GM12878 (cell line): Measurements from ENCODE around the gene IRS1. TPM values are rescaled to one million over a fixed set of nuclear protein-coding genes. Genes with fewer than 3 reads are reported as not detected.

Source experiments
- ATAC-seq: fragments of 200-7000 bp; cut with Tn5 transposase; 3 replicates; pipeline ENCODE4 v1.9.1; 2020; ENCODE audit warnings: mild to moderate bottlenecking, moderate library complexity
- BruUV-seq: library from RNA; stranded (reverse); fragments of 400-500 nt; replicated peaks from 2 replicates; lab custom pipeline; 2021; lab: Mats Ljungman, UMichigan
- CTCF ChIA-PET: fragments of 300-600 bp; sonication (Branson Sonifier 250); formaldehyde crosslinking; extraction: SDS; loops from one replicate; lab custom pipeline; 2021; ENCODE audit warnings: inconsistent platforms; lab: Yijun Ruan, JAX
- POLR2A ChIA-PET: fragments of 350-600 bp; formaldehyde crosslinking; extraction: SDS; loops from one replicate; lab custom pipeline; 2021; ENCODE audit warnings: inconsistent platforms; lab: Charles Lee
- RAD21 ChIA-PET: fragments of 300-600 bp; sonication (Branson Sonifier 250); formaldehyde crosslinking; loops from one replicate; lab custom pipeline; 2023; ENCODE audit warnings: antibody characterized with exemption; ENCODE audit not compliant: unreplicated experiment; lab: Charles Lee
- SMC1A ChIA-PET: fragments of 300-600 bp; sonication (Branson Sonifier 250); formaldehyde crosslinking; loops from one replicate; lab custom pipeline; 2023; ENCODE audit not compliant: unreplicated experiment, uncharacterized antibody; lab: Charles Lee
- DNase-seq: peaks from one replicate; pipeline ENCODE4 v3.0.0-alpha.2; 2011; ENCODE audit warnings: low read depth, low spot score
- FAIRE-seq: peaks from 3 replicates; lab custom pipeline; 2011; peaks lifted over from hg19 to GRCh38; lab: Jason Lieb, UNC
- H2AFZ ChIP-seq: 2 replicates; pipeline ENCODE4 v1.6.0; 2011; ENCODE audit warnings: low read depth, low read length, control low read depth; ENCODE audit not compliant: control insufficient read depth
- H3K27ac ChIP-seq: 2 replicates; pipeline ENCODE4 v1.5.1; 2011; ENCODE audit warnings: control low read depth; ENCODE audit not compliant: control insufficient read depth, insufficient read depth
- H3K27me3 ChIP-seq, 2 experiments: replicated peaks in 1 of 2; 2 replicates each; pipeline versions ENCODE4 v1.6.0 to v1.6.1; 2011; ENCODE audit warnings: low read length in 1 of 2; ENCODE audit not compliant: control insufficient read depth in 2 of 2, insufficient read depth in 2 of 2
- H3K36me3 ChIP-seq, 2 experiments: 2 replicates each; pipeline ENCODE4 v1.5.1; 2011; ENCODE audit warnings: low read length in 1 of 2; ENCODE audit not compliant: control insufficient read depth in 2 of 2, insufficient read depth in 2 of 2
- H3K4me1 ChIP-seq: 2 replicates; pipeline ENCODE4 v1.6.1; 2011; ENCODE audit warnings: mild to moderate bottlenecking, low read length, moderate library complexity, mixed read lengths; ENCODE audit not compliant: control insufficient read depth, insufficient read depth
- H3K4me2 ChIP-seq: 2 replicates; pipeline ENCODE4 v1.6.0; 2011; ENCODE audit warnings: control low read depth; ENCODE audit not compliant: control insufficient read depth, insufficient read depth
- H3K4me3 ChIP-seq: fragments of 200-600 bp; sonication (generic); 2 replicates; pipeline ENCODE4 v1.5.1; 2016
- H3K79me2 ChIP-seq: 2 replicates; pipeline ENCODE4 v1.6.0; 2011; ENCODE audit warnings: low read length; ENCODE audit not compliant: control insufficient read depth, insufficient read depth
- H3K9ac ChIP-seq: 2 replicates; pipeline ENCODE4 v1.8.0; 2011; ENCODE audit warnings: low read length, control low read depth, mixed read lengths; ENCODE audit not compliant: control insufficient read depth, insufficient read depth
- H3K9me3 ChIP-seq: replicated peaks from 3 replicates; pipeline ENCODE4 v1.5.1; 2011; ENCODE audit warnings: mild to moderate bottlenecking, low read length; ENCODE audit not compliant: control insufficient read depth, insufficient read depth
- H4K20me1 ChIP-seq: 2 replicates; pipeline ENCODE4 v1.6.0; 2011; ENCODE audit not compliant: control insufficient read depth, insufficient read depth
- CHD1 ChIP-seq: IDR thresholded peaks from 2 replicates; pipeline ENCODE4 v1.6.1; 2012; ENCODE audit warnings: low read depth, low read length, improper control_type of control experiment
- IKZF2 ChIP-seq, 2 experiments: fragments of 450-650 bp; IDR thresholded peaks; 2 replicates each; pipeline ENCODE4 v1.6.1; 2017; ENCODE audit warnings: mild to moderate bottlenecking in 2 of 2, moderate library complexity in 2 of 2
- JUNB ChIP-seq: IDR thresholded peaks from 2 replicates; pipeline ENCODE4 v1.6.1; 2016; ENCODE audit warnings: antibody characterized with exemption, mild to moderate bottlenecking
- KAT2A ChIP-seq: conservative IDR thresholded peaks from 2 replicates; pipeline ENCODE4 v1.6.1; 2011; ENCODE audit warnings: low read depth, low read length; ENCODE audit not compliant: control insufficient read depth
- MEF2A ChIP-seq: IDR thresholded peaks from 2 replicates; pipeline ENCODE4 v1.6.1; 2011; ENCODE audit warnings: low read depth, mild to moderate bottlenecking, low read length, moderate library complexity; ENCODE audit not compliant: insufficient read depth
- MYB ChIP-seq: fragments of 150-350 bp; IDR thresholded peaks from 2 replicates; pipeline ENCODE4 v1.6.1; 2014; ENCODE audit warnings: mild to moderate bottlenecking, low read depth, low read length, borderline replicate concordance
- NFXL1 ChIP-seq: fragments of 450-650 bp; IDR thresholded peaks from 2 replicates; pipeline ENCODE4 v1.6.1; 2017; ENCODE audit warnings: antibody characterized with exemption, mild to moderate bottlenecking, borderline replicate concordance
- RB1 ChIP-seq: fragments of 450-650 bp; formaldehyde crosslinking; IDR thresholded peaks from 2 replicates; pipeline ENCODE4 v1.6.1; 2017; ENCODE audit warnings: mild to moderate bottlenecking, borderline replicate concordance
- SMARCA5 ChIP-seq: fragments of 450-650 bp; IDR thresholded peaks from 2 replicates; pipeline ENCODE4 v1.6.1; 2017; ENCODE audit warnings: mild to moderate bottlenecking
- SRF ChIP-seq, 2 experiments: IDR thresholded peaks; 2 replicates each; pipeline ENCODE4 v1.6.1; 2011; ENCODE audit warnings: low read depth in 2 of 2, low read length in 2 of 2, mild to moderate bottlenecking in 1 of 2, moderate library complexity in 1 of 2
- SUZ12 ChIP-seq: fragments of 200-600 bp; sonication (generic); IDR thresholded peaks from one replicate; pipeline ENCODE4 v1.6.1; 2018; ENCODE audit warnings: antibody characterized with exemption, mild to moderate bottlenecking; ENCODE audit not compliant: unreplicated experiment
- TAF1 ChIP-seq: IDR thresholded peaks from 2 replicates; pipeline ENCODE4 v1.6.1; 2011; ENCODE audit warnings: mild to moderate bottlenecking, low read depth, low read length, borderline replicate concordance
- WGBS: methylation state at CpG from one replicate; pipeline ENCODE4 v1.1.6; 2016; ENCODE audit warnings: low lambda C conversion rate; ENCODE audit not compliant: insufficient replicate concordance, insufficient coverage; ENCODE audit errors: missing lambda C conversion rate; 5-methylcytosine and 5-hydroxymethylcytosine counted together
- in situ Hi-C: fragments of 300-500 bp; cut with MboI; formaldehyde crosslinking; loops from 9 replicates; pipeline ENCODE4 v1.14.3; 2018; ENCODE audit warnings: mixed read lengths
- intact Hi-C: fragments of 100-400 bp; cut with micrococcal nuclease; formaldehyde crosslinking; loops from one replicate; pipeline ENCODE4 v1.14.2; 2022; ENCODE audit not compliant: unreplicated experiment
- polyA plus RNA-seq, 11 experiments: library from polyadenylated mRNA; depleted of rRNA in 4 of 11; unstranded in 6 of 11; stranded (reverse) in 5 of 11; fragments of >200 nt; fragmentation: Nextera tagmentation in 4 of 11; fragmentation: Illumina TruSeq in 1 of 11; extraction: Ambion mirVana in 4 of 11; extraction: Trizol in 1 of 11; gene quantifications; 1 replicate in 1 of 11; 2 replicates in 10 of 11; pipeline versions ENCODE4 v1.2.1 to v1.2.3, GENCODE V29; 2011 to 2016; ENCODE audit warnings: inconsistent platforms in 2 of 11, missing spikeins in 2 of 11, low read depth in 1 of 11
- total RNA-seq, 4 experiments: library from RNA; depleted of rRNA in 3 of 4; stranded (reverse); fragments of >200 nt in 3 of 4; fragmentation: Illumina TruSeq in 1 of 4; extraction: Trizol in 1 of 4; gene quantifications; 2 replicates each; pipeline versions ENCODE4 v1.2.1 to v1.2.3, GENCODE V29; 2013 to 2021
- TF ChIP-seq, protein P1 (sequence below): fragments of 450-650 bp; formaldehyde crosslinking; IDR thresholded peaks from 2 replicates; pipeline ENCODE4 v1.4.0; 2020; ENCODE audit warnings: mild to moderate bottlenecking, moderate library complexity
- TF ChIP-seq, protein P2 (sequence below), 3 experiments: IDR thresholded peaks in 2 of 3; conservative IDR thresholded peaks in 1 of 3; 2 replicates each; pipeline ENCODE4 v1.5.1; 2011; ENCODE audit warnings: low read depth in 3 of 3, low read length in 3 of 3, mild to moderate bottlenecking in 3 of 3, control low read depth in 2 of 3, moderate library complexity in 2 of 3, inconsistent platforms in 1 of 3, mixed read lengths in 1 of 3; ENCODE audit not compliant: control insufficient read depth in 2 of 3, insufficient read depth in 1 of 3; ENCODE audit errors: extremely low read depth in 1 of 3

IRS1 gene
- total and polyA plus RNA-seq, 10 of the 15 experiments (the other 5 are each of a cell fraction or from before 2014, with no cell fraction given), result 0.03 to 1.7 (median 0.34) TPM

DNA sequence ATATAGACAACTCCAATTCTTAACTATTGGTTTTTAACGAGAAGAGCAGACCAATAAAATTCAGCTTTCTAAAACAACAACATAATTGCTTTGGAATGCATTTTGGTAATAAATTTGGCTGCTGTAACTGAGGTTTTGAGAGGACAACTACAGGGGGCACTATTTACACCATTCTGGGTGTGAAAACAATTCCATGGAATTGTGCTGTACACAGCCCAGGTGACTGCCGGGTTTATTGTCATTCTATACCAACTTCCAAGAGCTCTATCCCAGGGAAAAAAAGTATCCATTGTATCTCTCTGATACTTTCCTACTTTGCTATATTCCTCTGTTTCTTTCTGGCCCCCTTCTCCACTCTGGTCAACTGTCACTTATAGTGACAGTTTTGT lies 38.4 kb downstream of the IRS1 start (continued):
- TF ChIP-seq, protein P1, sequence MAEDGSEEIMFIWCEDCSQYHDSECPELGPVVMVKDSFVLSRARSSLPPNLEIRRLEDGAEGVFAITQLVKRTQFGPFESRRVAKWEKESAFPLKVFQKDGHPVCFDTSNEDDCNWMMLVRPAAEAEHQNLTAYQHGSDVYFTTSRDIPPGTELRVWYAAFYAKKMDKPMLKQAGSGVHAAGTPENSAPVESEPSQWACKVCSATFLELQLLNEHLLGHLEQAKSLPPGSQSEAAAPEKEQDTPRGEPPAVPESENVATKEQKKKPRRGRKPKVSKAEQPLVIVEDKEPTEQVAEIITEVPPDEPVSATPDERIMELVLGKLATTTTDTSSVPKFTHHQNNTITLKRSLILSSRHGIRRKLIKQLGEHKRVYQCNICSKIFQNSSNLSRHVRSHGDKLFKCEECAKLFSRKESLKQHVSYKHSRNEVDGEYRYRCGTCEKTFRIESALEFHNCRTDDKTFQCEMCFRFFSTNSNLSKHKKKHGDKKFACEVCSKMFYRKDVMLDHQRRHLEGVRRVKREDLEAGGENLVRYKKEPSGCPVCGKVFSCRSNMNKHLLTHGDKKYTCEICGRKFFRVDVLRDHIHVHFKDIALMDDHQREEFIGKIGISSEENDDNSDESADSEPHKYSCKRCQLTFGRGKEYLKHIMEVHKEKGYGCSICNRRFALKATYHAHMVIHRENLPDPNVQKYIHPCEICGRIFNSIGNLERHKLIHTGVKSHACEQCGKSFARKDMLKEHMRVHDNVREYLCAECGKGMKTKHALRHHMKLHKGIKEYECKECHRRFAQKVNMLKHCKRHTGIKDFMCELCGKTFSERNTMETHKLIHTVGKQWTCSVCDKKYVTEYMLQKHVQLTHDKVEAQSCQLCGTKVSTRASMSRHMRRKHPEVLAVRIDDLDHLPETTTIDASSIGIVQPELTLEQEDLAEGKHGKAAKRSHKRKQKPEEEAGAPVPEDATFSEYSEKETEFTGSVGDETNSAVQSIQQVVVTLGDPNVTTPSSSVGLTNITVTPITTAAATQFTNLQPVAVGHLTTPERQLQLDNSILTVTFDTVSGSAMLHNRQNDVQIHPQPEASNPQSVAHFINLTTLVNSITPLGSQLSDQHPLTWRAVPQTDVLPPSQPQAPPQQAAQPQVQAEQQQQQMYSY, result no peak
- TF ChIP-seq MEF2A, result no peak
- TF ChIP-seq SUZ12, result no peak
- no peak for TF ChIP-seq MYB
- no peak for TF ChIP-seq CHD1
- TF ChIP-seq SRF (IDR thresholded peaks at IDR 0.05; ENCODE audit: low read depth in 2 of 2, low read length in 2 of 2), result no peak
- TF ChIP-seq SMARCA5, result no peak
- TF ChIP-seq, all 136 proteins: peak for 0

DNA sequence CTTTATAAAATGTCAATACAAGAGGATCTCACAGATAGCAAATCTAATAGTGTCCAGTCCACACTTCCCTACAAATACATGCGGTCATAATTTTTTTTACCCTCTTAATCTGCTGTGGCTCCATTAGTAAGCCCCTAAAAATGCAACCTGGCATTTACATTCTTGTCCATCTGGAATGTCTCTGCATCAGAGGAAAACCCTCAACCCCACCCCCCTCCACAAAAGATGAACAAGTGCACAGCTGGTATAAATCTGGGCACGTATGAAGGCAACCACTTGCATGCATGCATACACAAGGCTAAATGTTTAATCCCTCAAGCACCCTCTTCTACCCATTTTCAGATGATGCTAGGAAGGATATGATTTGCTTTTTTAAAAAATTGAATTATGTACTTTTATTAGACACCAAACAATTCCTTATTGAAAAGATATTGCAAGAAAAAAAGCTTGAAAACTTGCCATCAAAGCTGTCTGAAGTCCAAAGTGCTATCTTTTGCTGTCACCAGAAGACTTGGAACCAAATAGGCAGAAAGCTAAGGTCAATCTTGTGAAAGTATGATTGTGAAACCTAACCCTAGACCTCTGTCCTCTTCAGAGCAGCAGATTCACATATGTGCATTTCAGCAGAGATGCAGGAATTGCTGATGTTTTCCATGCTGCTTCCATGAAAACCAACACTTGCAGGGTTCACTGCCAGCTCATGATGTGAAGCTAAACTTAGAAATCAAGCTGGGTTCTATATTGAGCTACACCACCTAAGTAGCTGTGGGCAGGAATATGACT lies 39.0 kb downstream of the IRS1 start:
- FAIRE-seq, result no peak
- no peak overlapping the region for H3K4me3 ChIP-seq
- ChIA-PET SMC1A (interaction anchor here (0.8 to 2.7 kb wide), 4 partner anchors 10 to 72 kb away, joined by 3 to 10 read pairs (median 3); no protein-coding TSS in a partner anchor), CTCF (interaction anchor here (1.0 to 1.8 kb wide), 2 partner anchors 42 to 1094 kb away, joined by 3 to 5 read pairs; no protein-coding TSS in a partner anchor), RAD21 (interaction anchor here (0.9 kb wide), 1 partner anchor 42 kb away, joined by 3 read pairs; no protein-coding TSS in a partner anchor), POLR2A (interaction anchor here (0.5 kb wide), 1 partner anchor 9 kb away, joined by 3 read pairs; no protein-coding TSS in a partner anchor)
- no peak for ATAC-seq
- no peak overlapping the region for H3K4me2 ChIP-seq
- BruUV-seq, result no TSS peak
- H3K79me2 ChIP-seq, result no peaks in the 10 kb centered on the region
- H3K27ac ChIP-seq, result no peak overlapping the region
- intact Hi-C loops, result no loop called here
- in situ Hi-C loops, result no loop called here
- H3K27me3 ChIP-seq, result no peaks in the 10 kb centered on the region
- no peak for DNase-seq
- no peaks in the 10 kb centered on the region for H3K9me3 ChIP-seq
- H3K36me3 ChIP-seq, result no peaks in the 10 kb centered on the region
- H4K20me1 ChIP-seq, result no peaks in the 10 kb centered on the region
- H2AFZ ChIP-seq, result no peak overlapping the region
- WGBS, result 92% methylated on average over 2 of the region's 2 CpGs
- no peaks in the 10 kb centered on the region for H3K4me1 ChIP-seq
- no peak overlapping the region for H3K9ac ChIP-seq
- TF ChIP-seq TAF1 (no peak), RB1 (no peak), IKZF2 (IDR thresholded peaks at IDR 0.05) (no peak), JUNB (no peak), NFXL1 (no peak), KAT2A (no peak)
- TF ChIP-seq, protein P2, sequence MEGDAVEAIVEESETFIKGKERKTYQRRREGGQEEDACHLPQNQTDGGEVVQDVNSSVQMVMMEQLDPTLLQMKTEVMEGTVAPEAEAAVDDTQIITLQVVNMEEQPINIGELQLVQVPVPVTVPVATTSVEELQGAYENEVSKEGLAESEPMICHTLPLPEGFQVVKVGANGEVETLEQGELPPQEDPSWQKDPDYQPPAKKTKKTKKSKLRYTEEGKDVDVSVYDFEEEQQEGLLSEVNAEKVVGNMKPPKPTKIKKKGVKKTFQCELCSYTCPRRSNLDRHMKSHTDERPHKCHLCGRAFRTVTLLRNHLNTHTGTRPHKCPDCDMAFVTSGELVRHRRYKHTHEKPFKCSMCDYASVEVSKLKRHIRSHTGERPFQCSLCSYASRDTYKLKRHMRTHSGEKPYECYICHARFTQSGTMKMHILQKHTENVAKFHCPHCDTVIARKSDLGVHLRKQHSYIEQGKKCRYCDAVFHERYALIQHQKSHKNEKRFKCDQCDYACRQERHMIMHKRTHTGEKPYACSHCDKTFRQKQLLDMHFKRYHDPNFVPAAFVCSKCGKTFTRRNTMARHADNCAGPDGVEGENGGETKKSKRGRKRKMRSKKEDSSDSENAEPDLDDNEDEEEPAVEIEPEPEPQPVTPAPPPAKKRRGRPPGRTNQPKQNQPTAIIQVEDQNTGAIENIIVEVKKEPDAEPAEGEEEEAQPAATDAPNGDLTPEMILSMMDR (IDR thresholded peaks at IDR 0.05 in 2 of 3, conservative IDR thresholded peaks at IDR 0.05 in 1 of 3; ENCODE audit: control insufficient read depth in 2 of 3, extremely low read depth in 1 of 3, insufficient read depth in 1 of 3, low read depth in 3 of 3, low read length in 3 of 3), result no peak
